DOHH2 (cell line): ENCODE measurements around the gene EIF3M.
"Not testable (repeated sequence)": the region's sequence is repeated elsewhere in the genome, so short reads cannot be mapped to it uniquely, and the experiment has no call there.

Experiments
- H3F3A ChIP-seq: fragments of 200-600 bp; sonication (generic), shearing (Covaris generic); 2 replicates; pipeline ENCODE4 v1.6.0; 2016; ENCODE audit warnings: antibody characterized with exemption, mild to moderate bottlenecking; ENCODE audit not compliant: control insufficient read depth, insufficient read depth
- H3K27ac ChIP-seq: fragments of 200-600 bp; sonication (generic); 2 replicates; pipeline ENCODE4 v1.5.1; 2014; ENCODE audit warnings: low read depth, mild to moderate bottlenecking, low read length, moderate library complexity
- H3K27me3 ChIP-seq: fragments of 200-600 bp; sonication (generic); 2 replicates; pipeline ENCODE4 v1.6.1; 2014; ENCODE audit warnings: mild to moderate bottlenecking, low read length, mixed read lengths; ENCODE audit not compliant: control insufficient read depth
- H3K36me3 ChIP-seq: fragments of 200-600 bp; sonication (generic); 2 replicates; pipeline ENCODE4 v1.6.1; 2014; ENCODE audit warnings: mild to moderate bottlenecking, low read length, moderate library complexity, mixed read lengths; ENCODE audit not compliant: control insufficient read depth
- H3K4me1 ChIP-seq: fragments of 200-600 bp; sonication (generic); 2 replicates; pipeline ENCODE4 v1.6.1; 2014; ENCODE audit warnings: mild to moderate bottlenecking, low read length, mixed read lengths; ENCODE audit not compliant: control insufficient read depth
- H3K4me2 ChIP-seq: fragments of 200-600 bp; sonication (generic); 2 replicates; pipeline ENCODE4 v1.6.0; 2014; ENCODE audit warnings: mild to moderate bottlenecking, low read length, moderate library complexity
- H3K4me3 ChIP-seq: fragments of 200-600 bp; sonication (generic); 2 replicates; pipeline ENCODE4 v1.5.1; 2014; ENCODE audit warnings: mild to moderate bottlenecking, low read length, mixed read lengths
- H3K79me2 ChIP-seq: fragments of 200-600 bp; sonication (generic); 2 replicates; pipeline ENCODE4 v1.6.1; 2014; ENCODE audit warnings: mild to moderate bottlenecking, low read length, mixed read lengths; ENCODE audit not compliant: control insufficient read depth
- H3K9me2 ChIP-seq: fragments of 200-600 bp; sonication (generic); replicated peaks from 2 replicates; pipeline ENCODE4 v1.6.1; 2014; ENCODE audit warnings: mild to moderate bottlenecking, low read length, mixed read lengths; ENCODE audit not compliant: control insufficient read depth
- H3K9me3 ChIP-seq: fragments of 200-600 bp; sonication (generic); 2 replicates; pipeline ENCODE4 v1.6.1; 2014; ENCODE audit warnings: antibody characterized with exemption, low read length, mixed read lengths; ENCODE audit not compliant: control insufficient read depth, insufficient read depth
- H4K20me1 ChIP-seq: fragments of 200-600 bp; sonication (generic); 2 replicates; pipeline ENCODE4 v1.6.0; 2014; ENCODE audit warnings: low read depth, mild to moderate bottlenecking, antibody characterized with exemption, low read length, moderate library complexity; ENCODE audit not compliant: control insufficient read depth, insufficient read depth
- CTCF ChIP-seq: fragments of 200-600 bp; sonication (generic); IDR thresholded peaks from one replicate; pipeline ENCODE4 v1.5.1; 2014; ENCODE audit warnings: antibody characterized with exemption, mild to moderate bottlenecking, low read depth, low read length; ENCODE audit not compliant: poor library complexity, severe bottlenecking
- EZH2phosphoT487 ChIP-seq: fragments of 200-600 bp; sonication (generic); IDR thresholded peaks from 2 replicates; pipeline ENCODE4 v1.6.1; 2017; ENCODE audit warnings: borderline replicate concordance, mild to moderate bottlenecking, antibody characterized with exemption, low read length, moderate library complexity, mixed read lengths

EIF3M gene

DNA sequence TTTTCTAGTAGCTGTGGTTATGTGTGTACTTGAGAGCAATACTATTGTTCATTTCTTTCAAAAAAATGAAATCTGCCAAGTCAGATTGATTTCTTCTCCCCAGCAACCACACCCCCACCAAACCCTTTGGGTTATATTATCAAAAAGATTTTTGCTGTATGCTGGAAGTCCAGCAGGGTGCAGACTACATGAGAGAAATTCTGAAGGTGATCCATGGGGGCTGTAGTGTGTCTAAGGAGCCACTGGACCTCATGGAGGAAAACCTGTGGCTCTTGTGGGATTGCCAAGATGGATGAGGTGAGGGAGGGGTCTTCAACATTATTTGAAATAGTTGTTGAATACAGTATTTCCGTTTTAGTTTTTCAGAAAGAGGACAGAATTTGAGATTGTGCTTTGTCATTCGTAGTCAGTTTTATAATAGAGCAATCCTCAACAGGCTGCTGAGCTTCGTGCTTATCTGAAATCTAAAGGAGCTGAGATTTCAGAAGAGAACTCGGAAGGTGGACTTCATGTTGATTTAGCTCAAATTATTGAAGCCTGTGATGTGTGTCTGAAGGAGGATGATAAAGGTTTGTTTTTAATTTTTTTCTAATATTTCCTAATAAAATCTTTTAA lies 3.1 kb downstream of the EIF3M start:
- Histone ChIP-seq H3K9me2 (no peaks in the 10 kb centered on the region), H3K4me2 (peak overlapping the region; percentile 94), H3K4me1 (peaks cover 32% of the 10 kb centered on the region), H3K79me2 (peaks cover 77% of the 10 kb centered on the region), H3K27me3 (no peaks in the 10 kb centered on the region), H3K27ac (no peak overlapping the region), H3K4me3 (peak overlapping the region; percentile 96; the same call in 1 of the 2 replicates), H3F3A (0 out of 2 replicates have a peak, but pooled peaks cover 2% of the 10 kb centered on the region), H4K20me1 (peaks cover 35% of the 10 kb centered on the region), H3K36me3 (peaks cover 76% of the 10 kb centered on the region), H3K9me3 (no peaks in the 10 kb centered on the region)
- TF ChIP-seq EZH2phosphoT487 = no peak
- peak; percentile 40 for TF ChIP-seq CTCF

DNA sequence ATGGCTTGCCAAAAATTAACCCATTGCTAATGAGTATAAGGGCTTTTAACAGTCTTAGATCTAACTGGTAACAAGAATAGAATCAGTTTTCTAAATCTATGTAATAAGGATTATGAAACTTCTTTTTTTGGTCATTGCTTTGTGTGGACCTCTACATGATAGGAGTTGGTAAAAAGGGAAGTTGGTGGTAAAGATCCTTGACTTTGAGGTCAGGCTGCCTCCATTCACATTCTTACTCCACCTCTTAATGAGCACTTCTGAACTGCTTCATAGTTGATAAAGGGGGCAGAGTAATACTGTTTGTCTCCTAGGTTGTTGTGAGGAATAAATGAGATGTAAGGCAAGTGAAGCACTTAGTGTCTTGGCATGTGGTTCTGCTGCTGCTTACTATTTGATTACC lies 10.6 kb downstream of the EIF3M start:
- peaks cover 48% of the 10 kb centered on the region for H3K79me2 ChIP-seq
- no peak overlapping the region for H3K4me2 ChIP-seq
- H3K4me3 ChIP-seq = no peak overlapping the region
- no peaks in the 10 kb centered on the region for H4K20me1 ChIP-seq
- TF ChIP-seq EZH2phosphoT487 = no peak
- no peak for TF ChIP-seq CTCF
- peaks cover 14% of the 10 kb centered on the region; the same call in 1 of the 2 replicates for H3F3A ChIP-seq
- H3K9me3 ChIP-seq = no peaks in the 10 kb centered on the region
- H3K27me3 ChIP-seq = no peaks in the 10 kb centered on the region
- no peaks in the 10 kb centered on the region for H3K4me1 ChIP-seq
- peaks cover 98% of the 10 kb centered on the region for H3K36me3 ChIP-seq
- no peak overlapping the region for H3K27ac ChIP-seq
- H3K9me2 ChIP-seq = no peaks in the 10 kb centered on the region

- H3K27me3 ChIP-seq, H3K9me2 ChIP-seq, H4K20me1 ChIP-seq, H3K27ac ChIP-seq, H3K4me3 ChIP-seq, H3K4me2 ChIP-seq, H3K9me3 ChIP-seq, H3K4me1 ChIP-seq: not testable (repeated sequence)
- Histone ChIP-seq H3K79me2 (peaks cover 36% of the 10 kb centered on the region), H3F3A (peaks cover 20% of the 10 kb centered on the region), H3K36me3 (peaks cover 98% of the 10 kb centered on the region)
Observed at GRCh38 chr11:32596114-32596513, 12.5 kb downstream of the EIF3M start.

DNA sequence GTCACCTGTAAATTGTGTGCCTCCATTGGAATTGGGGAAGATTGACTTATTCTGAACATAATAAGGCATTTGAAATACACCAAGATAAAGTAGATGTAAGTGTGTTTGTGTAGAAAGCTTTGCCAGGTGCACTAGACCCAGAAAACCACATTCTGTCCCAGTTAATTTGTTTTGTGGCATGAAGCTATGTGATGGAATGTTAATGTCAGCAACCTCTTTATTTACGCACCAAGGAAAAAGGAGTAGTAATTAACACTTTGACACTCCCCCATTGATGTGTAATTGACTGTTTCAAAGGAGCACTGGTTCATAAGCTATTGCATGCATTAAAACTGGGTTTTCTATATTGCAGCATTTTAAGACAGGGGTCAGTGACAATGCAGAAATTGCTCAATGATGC lies 14.3 kb downstream of the EIF3M start:
- Histone ChIP-seq H3K36me3 (peaks cover 98% of the 10 kb centered on the region), H3K27ac (no peak overlapping the region), H3K79me2 (peaks cover 20% of the 10 kb centered on the region), H3F3A (peaks cover 26% of the 10 kb centered on the region), H3K4me2 (no peak overlapping the region), H3K9me2 (no peaks in the 10 kb centered on the region), H4K20me1 (no peaks in the 10 kb centered on the region), H3K27me3 (no peaks in the 10 kb centered on the region), H3K4me1 (no peaks in the 10 kb centered on the region), H3K4me3 (no peak overlapping the region), H3K9me3 (no peaks in the 10 kb centered on the region)
- no peak for TF ChIP-seq CTCF
- TF ChIP-seq EZH2phosphoT487 = no peak
